Psoas muscle (tissue), 8 donors: ENCODE results near the gene TTYH3. TPM values are rescaled to one million over a fixed set of nuclear protein-coding genes. Genes with fewer than 3 reads are reported as not detected.

Experiments used
- ATAC-seq, 4 donors: fragments of 200-7000 bp; cut with Tn5 transposase; one replicate each; pipeline ENCODE4 v1.9.1; 2020; ENCODE audit warnings: moderate library complexity in 3 of 4, mild to moderate bottlenecking in 2 of 4
- DNase-seq, 2 donors: peaks; one replicate each; pipeline ENCODE4 v3.0.0-alpha.2; 2020
- H3K27ac ChIP-seq: fragments of 200-600 bp; one replicate; pipeline ENCODE4 v1.8.0; 2022
- H3K27me3 ChIP-seq, 3 donors: fragments of 200-600 bp in 1 of 3; one replicate each; pipeline versions ENCODE4 v1.6.1 to v1.8.0; 2013 to 2022; ENCODE audit warnings: low read length in 2 of 3, mild to moderate bottlenecking in 2 of 3, moderate library complexity in 1 of 3; ENCODE audit not compliant: insufficient read depth in 3 of 3
- H3K36me3 ChIP-seq, 2 donors: fragments of 200-600 bp in 1 of 2; one replicate each; pipeline versions ENCODE4 v1.6.1 to v1.8.0; 2013 to 2022; ENCODE audit warnings: low read depth in 1 of 2, mild to moderate bottlenecking in 1 of 2, moderate library complexity in 1 of 2; ENCODE audit not compliant: insufficient read depth in 1 of 2
- H3K4me1 ChIP-seq: fragments of 200-600 bp; one replicate; pipeline ENCODE4 v1.8.0; 2022
- H3K4me3 ChIP-seq: fragments of 200-600 bp; one replicate; pipeline ENCODE4 v1.8.0; 2022; ENCODE audit warnings: mild to moderate bottlenecking
- H3K9me3 ChIP-seq: fragments of 200-600 bp; one replicate; pipeline ENCODE4 v1.8.0; 2022
- CTCF ChIP-seq: fragments of 200-600 bp; IDR thresholded peaks from one replicate; pipeline ENCODE4 v1.8.0; 2022; ENCODE audit warnings: antibody characterized with exemption
- WGBS, 3 donors: extraction: QIAGEN DNeasy Blood & Tissue Kit; methylation state at CpG; one replicate each; pipeline versions ENCODE4 v1.1.6 to v1.1.7; 2013; 5-methylcytosine and 5-hydroxymethylcytosine counted together
- intact Hi-C, 2 donors: fragments of 100-400 bp; cut with DNase I; formaldehyde crosslinking; loops; one replicate each; pipeline versions ENCODE4 v1.11.0 to v1.14.2; 2022
- polyA plus RNA-seq, 3 donors: library from polyadenylated mRNA; stranded (reverse); fragments of 200-250 nt; gene quantifications; one replicate each; pipeline ENCODE4 v1.2.3, GENCODE V29; 2013
- total RNA-seq, 4 donors: library from RNA; stranded (reverse); fragmentation: NEBNext Ultra II Directional in 2 of 4; extraction: Animal tissue kit (Norgen Biotek cat#: 25700) in 2 of 4; gene quantifications; one replicate each; pipeline versions ENCODE4 v1.2.1 to v1.2.4, GENCODE V29; 2021 to 2023
- donor health status: healthy with polysubstance abuse.
- donor health status: DM: no; HTN: no; CAD: no; lungs with moderate emphysema.
- donor health status: Bipolar disorder and iron deficiency.
- donor health status: healthy.
- donor health status: DM: yes; HTN: yes; CAD: no.
- donor health status: DM: no; HTN: no; CAD: no.
- donor health status: DM: no; HTN: no; CAD: no.
- donor health status: DM: yes; HTN: yes; CAD: no.

Gene TTYH3
- total and polyA plus RNA-seq, 7 donors, result 1.3 to 11.3 (median 6.5) TPM

- TF ChIP-seq CTCF, result no peak
- Histone ChIP-seq H3K27me3 (no peaks in the 10 kb centered on the region), H3K9me3 (no peaks in the 10 kb centered on the region), H3K27ac (no peak overlapping the region), H3K4me1 (peaks cover 29% of the 10 kb centered on the region), H3K36me3 (no peaks in the 10 kb centered on the region), H3K4me3 (no peak overlapping the region)
- intact Hi-C loops, result no loop called here
- ATAC-seq, result no peak
- DNase-seq, result no peak
- WGBS, 3 donors, result 88 to 97% (median 94%) methylated on average over 7 of the region's 7 CpGs
Measured at GRCh38 chr7:2628891-2629290, 2.9 kb upstream of the TTYH3 start.

- Histone ChIP-seq H3K4me1 (peaks cover 29% of the 10 kb centered on the region), H3K27ac (peak overlapping the region; percentile 67), H3K27me3 (no peaks in the 10 kb centered on the region), H3K36me3 (no peaks in the 10 kb centered on the region), H3K9me3 (no peaks in the 10 kb centered on the region), H3K4me3 (no peak overlapping the region)
- WGBS, 3 donors, result 27 to 34% (median 29%) methylated on average over 21 of the region's 21 CpGs
- peak; percentile 37 to 63 (median 58) for ATAC-seq
- intact Hi-C loops, result loop anchor here in 1 of 2 donors (5.0 kb wide), 1 partner anchor 73 kb away; the partner anchor contains the start of genes BRAT1 and IQCE
- DNase-seq, result peak in 1 of 2 donors; percentile 64
- TF ChIP-seq CTCF, result no peak
Measured at GRCh38 chr7:2629746-2630681, 1.8 kb upstream of the TTYH3 start.

- 30 to 31% (median 30%) methylated on average over 31 to 35 of the region's 35 CpGs for whole genome bisulfite sequencing, 3 donors
Measured at GRCh38 chr7:2632733-2633537, 1.1 kb downstream of the TTYH3 start.

More at GRCh38 chr7:2632733-2633537, 1.1 kb downstream of the TTYH3 start:
- H3K27ac ChIP-seq, result peak overlapping the region; percentile 61
- ATAC-seq (no peak), DNase-seq (peak; percentile 61 to 77)
- H3K27me3 ChIP-seq, result no peaks in the 10 kb centered on the region
- intact Hi-C loops, result loop anchor here in 1 of 2 donors (5.0 kb wide), 1 partner anchor 76 kb away; the partner anchor contains the start of genes BRAT1 and IQCE
- no peaks in the 10 kb centered on the region for H3K9me3 ChIP-seq
- TF ChIP-seq CTCF, result no peak
- peak overlapping the region; percentile 86 for H3K4me3 ChIP-seq
- H3K36me3 ChIP-seq, result no peaks in the 10 kb centered on the region
- H3K4me1 ChIP-seq, result peaks cover 36% of the 10 kb centered on the region
